HEK293 (cell line): ENCODE results near the gene SLBP.

ENCODE experiments used
- ELK4 ChIP-seq: IDR thresholded peaks from 2 replicates; pipeline ENCODE4 v1.6.1; 2011; ENCODE audit warnings: mild to moderate bottlenecking, low read depth, low read length, borderline replicate concordance
- GLIS2 ChIP-seq: fragments of 450-650 bp; formaldehyde crosslinking; IDR thresholded peaks from 2 replicates; pipeline ENCODE4 v1.5.1; 2016; ENCODE audit warnings: missing biosample characterization, missing genetic modification characterization
- KLF8 ChIP-seq: fragments of 450-650 bp; formaldehyde crosslinking; IDR thresholded peaks from 2 replicates; pipeline ENCODE4 v1.5.1; 2016; ENCODE audit warnings: missing biosample characterization, missing genetic modification characterization
- PRDM1 ChIP-seq: fragments of 450-650 bp; formaldehyde crosslinking; IDR thresholded peaks from 2 replicates; pipeline ENCODE4; 2016; ENCODE audit warnings: missing biosample characterization, missing genetic modification characterization
- TCF7L2 ChIP-seq: IDR thresholded peaks from 2 replicates; pipeline ENCODE4 v1.6.1; 2011; ENCODE audit warnings: low read depth, mild to moderate bottlenecking, inconsistent platforms, low read length, moderate library complexity, borderline replicate concordance
- TRIM28 ChIP-seq: IDR thresholded peaks from 2 replicates; pipeline ENCODE4 v1.6.1; 2011; ENCODE audit warnings: low read length, control low read depth, borderline replicate concordance
- YY1 ChIP-seq: fragments of 450-650 bp; formaldehyde crosslinking; IDR thresholded peaks from 2 replicates; pipeline ENCODE4 v1.5.1; 2018; ENCODE audit warnings: missing biosample characterization, missing genetic modification characterization
- ZBTB1 ChIP-seq: fragments of 450-650 bp; formaldehyde crosslinking; IDR thresholded peaks from 2 replicates; pipeline ENCODE4 v1.5.1; 2016; ENCODE audit warnings: missing biosample characterization, missing genetic modification characterization
- ZBTB17 ChIP-seq: fragments of 450-650 bp; formaldehyde crosslinking; IDR thresholded peaks from 2 replicates; pipeline ENCODE4 v1.5.1; 2016; ENCODE audit warnings: missing biosample characterization, missing genetic modification characterization
- ZBTB44 ChIP-seq: fragments of 450-650 bp; IDR thresholded peaks from 2 replicates; pipeline ENCODE4 v1.5.1; 2018; ENCODE audit warnings: missing biosample characterization, mild to moderate bottlenecking, missing genetic modification characterization
- ZBTB49 ChIP-seq: fragments of 450-650 bp; formaldehyde crosslinking; IDR thresholded peaks from 2 replicates; pipeline ENCODE4 v1.5.1; 2016; ENCODE audit warnings: missing biosample characterization, missing genetic modification characterization, low read depth
- ZBTB8A ChIP-seq: fragments of 450-650 bp; formaldehyde crosslinking; IDR thresholded peaks from 2 replicates; pipeline ENCODE4 v1.5.1; 2016; ENCODE audit warnings: missing biosample characterization, missing genetic modification characterization
- ZFHX2 ChIP-seq: fragments of 450-650 bp; formaldehyde crosslinking; conservative IDR thresholded peaks from 2 replicates; pipeline ENCODE4 v1.5.1; 2016; ENCODE audit warnings: missing biosample characterization, missing genetic modification characterization
- ZFP41 ChIP-seq: fragments of 450-650 bp; formaldehyde crosslinking; IDR thresholded peaks from 2 replicates; pipeline ENCODE4 v1.5.1; 2016; ENCODE audit warnings: missing biosample characterization, missing genetic modification characterization, borderline replicate concordance
- ZIC2 ChIP-seq: fragments of 450-650 bp; formaldehyde crosslinking; IDR thresholded peaks from 2 replicates; pipeline ENCODE4 v1.5.1; 2016; ENCODE audit warnings: missing biosample characterization, missing genetic modification characterization
- ZNF133 ChIP-seq: fragments of 450-650 bp; formaldehyde crosslinking; IDR thresholded peaks from 2 replicates; pipeline ENCODE4 v1.5.1; 2016; ENCODE audit warnings: missing biosample characterization, missing genetic modification characterization
- ZNF16 ChIP-seq: fragments of 450-650 bp; formaldehyde crosslinking; IDR thresholded peaks from 2 replicates; pipeline ENCODE4 v1.5.1; 2016; ENCODE audit warnings: low read depth, missing biosample characterization, missing genetic modification characterization
- ZNF169 ChIP-seq: fragments of 450-650 bp; formaldehyde crosslinking; IDR thresholded peaks from 2 replicates; pipeline ENCODE4 v1.5.1; 2016; ENCODE audit warnings: missing biosample characterization, missing genetic modification characterization
- ZNF223 ChIP-seq: fragments of 450-650 bp; formaldehyde crosslinking; IDR thresholded peaks from 2 replicates; pipeline ENCODE4 v1.5.1; 2016; ENCODE audit warnings: missing biosample characterization, missing genetic modification characterization
- ZNF23 ChIP-seq: fragments of 450-650 bp; formaldehyde crosslinking; IDR thresholded peaks from 2 replicates; pipeline ENCODE4 v1.5.1; 2016; ENCODE audit warnings: missing biosample characterization, missing genetic modification characterization, borderline replicate concordance
- ZNF26 ChIP-seq: fragments of 450-650 bp; formaldehyde crosslinking; IDR thresholded peaks from 2 replicates; pipeline ENCODE4 v1.5.1; 2016; ENCODE audit warnings: missing biosample characterization, missing genetic modification characterization
- ZNF302 ChIP-seq: fragments of 450-650 bp; formaldehyde crosslinking; IDR thresholded peaks from 2 replicates; pipeline ENCODE4 v1.5.1; 2016; ENCODE audit warnings: missing biosample characterization, missing genetic modification characterization, low read depth
- ZNF311 ChIP-seq: fragments of 450-650 bp; formaldehyde crosslinking; IDR thresholded peaks from 2 replicates; pipeline ENCODE4 v1.5.1; 2017; ENCODE audit warnings: missing biosample characterization, missing genetic modification characterization, borderline replicate concordance
- ZNF362 ChIP-seq: fragments of 450-650 bp; formaldehyde crosslinking; IDR thresholded peaks from 2 replicates; pipeline ENCODE4 v1.5.1; 2016; ENCODE audit warnings: missing biosample characterization, missing genetic modification characterization
- ZNF416 ChIP-seq: fragments of 450-650 bp; formaldehyde crosslinking; IDR thresholded peaks from 2 replicates; pipeline ENCODE4 v1.5.1; 2016; ENCODE audit warnings: missing biosample characterization, missing genetic modification characterization
- ZNF558 ChIP-seq: fragments of 450-650 bp; formaldehyde crosslinking; IDR thresholded peaks from 2 replicates; pipeline ENCODE4 v1.5.1; 2016; ENCODE audit warnings: missing biosample characterization, missing genetic modification characterization
- ZNF571 ChIP-seq: fragments of 450-650 bp; formaldehyde crosslinking; IDR thresholded peaks from 2 replicates; pipeline ENCODE4 v1.5.0; 2017; ENCODE audit warnings: missing biosample characterization, missing genetic modification characterization
- ZNF624 ChIP-seq: fragments of 450-650 bp; formaldehyde crosslinking; IDR thresholded peaks from 2 replicates; pipeline ENCODE4 v1.5.1; 2017; ENCODE audit warnings: missing biosample characterization, missing genetic modification characterization
- ZNF629 ChIP-seq: fragments of 450-650 bp; formaldehyde crosslinking; IDR thresholded peaks from 2 replicates; pipeline ENCODE4 v1.5.1; 2017; ENCODE audit warnings: missing biosample characterization, missing genetic modification characterization
- ZNF692 ChIP-seq: fragments of 450-650 bp; formaldehyde crosslinking; IDR thresholded peaks from 2 replicates; pipeline ENCODE4 v1.5.1; 2016; ENCODE audit warnings: missing biosample characterization, missing genetic modification characterization
- ZNF792 ChIP-seq: fragments of 450-650 bp; formaldehyde crosslinking; IDR thresholded peaks from 2 replicates; pipeline ENCODE4 v1.5.1; 2016; ENCODE audit warnings: missing biosample characterization, missing genetic modification characterization
- ZXDB ChIP-seq: fragments of 450-650 bp; formaldehyde crosslinking; IDR thresholded peaks from 2 replicates; pipeline ENCODE4 v1.5.1; 2016; ENCODE audit warnings: missing biosample characterization, missing genetic modification characterization

The SLBP gene

GRCh38 chr4:1712216-1713002, at the start of gene SLBP (continued):
- TF ChIP-seq ZNF16 (tag by site-specific recombination) = no peak
- TF ChIP-seq ZNF23 (tag by site-specific recombination) = no peak
- peak; percentile 77 for TF ChIP-seq ZFHX2
- TF ChIP-seq ZNF362 (tag by site-specific recombination) = no peak
- peak; percentile 86; the same call in 1 of the 2 replicates for TF ChIP-seq ZNF629 (tag by site-specific recombination)
- TF ChIP-seq PRDM1 (tag by site-specific recombination) = no peak
- TF ChIP-seq ZNF302 (tag by site-specific recombination) = no peak
- no peak for TF ChIP-seq ZNF792
- TF ChIP-seq ZBTB1 (tag by site-specific recombination) = no peak
- peak; percentile 54; the same call in 1 of the 2 replicates for TF ChIP-seq TRIM28
- TF ChIP-seq YY1 (tag by site-specific recombination) = no peak
- TF ChIP-seq ZFP41 (tag by site-specific recombination) = no peak
- no peak for TF ChIP-seq ZNF26 (tag by site-specific recombination)
- peak; percentile 82 for TF ChIP-seq ZBTB8A (tag by site-specific recombination)
- no peak for TF ChIP-seq ZNF223 (tag by site-specific recombination)
- no peak for TF ChIP-seq ZNF169 (tag by site-specific recombination)
- TF ChIP-seq ZBTB17 (tag by site-specific recombination) = peak; percentile 72; the same call in 1 of the 2 replicates
- TF ChIP-seq ZXDB (tag by site-specific recombination) = peak; percentile 75
- no peak for TF ChIP-seq ZNF133
- TF ChIP-seq ZNF311 (tag by site-specific recombination) = no peak
- TF ChIP-seq ZNF624 = no peak
- TF ChIP-seq ELK4 = peak; percentile 54; the same call in 1 of the 2 replicates
- TF ChIP-seq ZBTB49 (tag by site-specific recombination) = no peak
- no peak for TF ChIP-seq ZNF416
- no peak for TF ChIP-seq TCF7L2
- peak; percentile 70; the same call in 1 of the 2 replicates for TF ChIP-seq ZNF692 (tag by site-specific recombination)
- TF ChIP-seq ZIC2 (tag by site-specific recombination) = peak; percentile 16; the same call in 1 of the 2 replicates
- peak; percentile 94 for TF ChIP-seq GLIS2 (tag by site-specific recombination)
- peak; percentile 98 for TF ChIP-seq KLF8 (tag by site-specific recombination)
- TF ChIP-seq ZBTB44 (tag by site-specific recombination) = no peak
- TF ChIP-seq ZNF571 = no peak
- no peak for TF ChIP-seq ZNF558
